Activated naive CD4-positive, alpha-beta T cell treated with anti-CD3 and anti-CD28 coated beads, Interleukin-2, amount 50 U/mL, for 24 hours (primary cell): Measurements from ENCODE around the gene ARL10.

Experiments
- H3K27ac Mint-ChIP-seq: one replicate; pipeline ENCODE4 v1.8.0; 2021; ENCODE audit warnings: mild to moderate bottlenecking, mixed read lengths
- H3K27me3 Mint-ChIP-seq: one replicate; pipeline ENCODE4 v1.8.0; 2021; ENCODE audit warnings: mixed read lengths
- H3K36me3 Mint-ChIP-seq: one replicate; pipeline ENCODE4 v1.8.0; 2021; ENCODE audit warnings: mixed read lengths
- H3K4me1 Mint-ChIP-seq: one replicate; pipeline ENCODE4 v1.8.0; 2021; ENCODE audit warnings: mixed read lengths
- H3K4me3 Mint-ChIP-seq: one replicate; pipeline ENCODE4 v1.8.0; 2021; ENCODE audit warnings: mild to moderate bottlenecking, mixed read lengths
- H3K9me3 Mint-ChIP-seq: one replicate; pipeline ENCODE4 v1.8.0; 2021; ENCODE audit warnings: mixed read lengths

The ARL10 gene

GRCh38 chr5:176412517-176413254 lies 47.4 kb downstream of the ARL10 start:
- H3K4me3 Mint-ChIP-seq, result peak overlapping the region; percentile 3
- H3K9me3 Mint-ChIP-seq, result no peaks in the 10 kb centered on the region
- no peak overlapping the region for H3K27ac Mint-ChIP-seq
- no peaks in the 10 kb centered on the region for H3K27me3 Mint-ChIP-seq
- H3K4me1 Mint-ChIP-seq, result peaks cover 52% of the 10 kb centered on the region
- H3K36me3 Mint-ChIP-seq, result peaks cover 6% of the 10 kb centered on the region

GRCh38 chr5:176413255-176413565 lies 47.9 kb downstream of the ARL10 start:
- H3K4me3 Mint-ChIP-seq, result peak overlapping the region; percentile 3
- no peaks in the 10 kb centered on the region for H3K27me3 Mint-ChIP-seq
- no peaks in the 10 kb centered on the region for H3K9me3 Mint-ChIP-seq
- H3K4me1 Mint-ChIP-seq, result peaks cover 52% of the 10 kb centered on the region
- H3K27ac Mint-ChIP-seq, result no peak overlapping the region
- H3K36me3 Mint-ChIP-seq, result peaks cover 4% of the 10 kb centered on the region

GRCh38 chr5:176413709-176414191 lies 48.5 kb downstream of the ARL10 start:
- Mint-ChIP-seq H3K36me3 (peaks cover 4% of the 10 kb centered on the region), H3K4me3 (no peak overlapping the region), H3K4me1 (peaks cover 52% of the 10 kb centered on the region), H3K27ac (peak overlapping the region; percentile 55), H3K9me3 (no peaks in the 10 kb centered on the region), H3K27me3 (no peaks in the 10 kb centered on the region)

- Mint-ChIP-seq H3K4me3 (peak overlapping the region; percentile 91), H3K9me3 (no peaks in the 10 kb centered on the region), H3K27me3 (no peaks in the 10 kb centered on the region), H3K36me3 (peaks cover 4% of the 10 kb centered on the region), H3K27ac (peak overlapping the region; percentile 12), H3K4me1 (peaks cover 52% of the 10 kb centered on the region)
Measured at GRCh38 chr5:176414704-176415103, 49.4 kb downstream of the ARL10 start.

- peaks cover 2% of the 10 kb centered on the region for H3K36me3 Mint-ChIP-seq
- no peaks in the 10 kb centered on the region for H3K27me3 Mint-ChIP-seq
- H3K4me3 Mint-ChIP-seq, result peak overlapping the region; percentile 91
- peaks cover 52% of the 10 kb centered on the region for H3K4me1 Mint-ChIP-seq
- H3K27ac Mint-ChIP-seq, result peak overlapping the region; percentile 55
- no peaks in the 10 kb centered on the region for H3K9me3 Mint-ChIP-seq
Measured at GRCh38 chr5:176415240-176415951, 50.1 kb downstream of the ARL10 start.

GRCh38 chr5:176415952-176416924 lies 51.0 kb downstream of the ARL10 start, which contains the start of gene CLTB:
CLTB (minus strand) TSS chr5:176416539; CDS start chr5:176416363, 176 bp downstream.
- H3K4me1 Mint-ChIP-seq, result peaks cover 48% of the 10 kb centered on the region

GRCh38 chr5:176416965-176417364 lies 51.7 kb downstream of the ARL10 start:
- Mint-ChIP-seq H3K27ac (peak overlapping the region; percentile 46), H3K36me3 (peaks cover 2% of the 10 kb centered on the region), H3K4me1 (peaks cover 42% of the 10 kb centered on the region), H3K4me3 (peak overlapping the region; percentile 66), H3K9me3 (no peaks in the 10 kb centered on the region), H3K27me3 (no peaks in the 10 kb centered on the region)

More at GRCh38 chr5:176415952-176416924, 51.0 kb downstream of the ARL10 start, which contains the start of gene CLTB:
- peak within 1 kb of the TSS; percentile 91 for H3K4me3 Mint-ChIP-seq
- peak within 1 kb of the TSS; percentile 55 for H3K27ac Mint-ChIP-seq
- H3K36me3 Mint-ChIP-seq, result peaks cover 2% of the 10 kb centered on the region
- H3K9me3 Mint-ChIP-seq, result no peaks in the 10 kb centered on the region
- no peaks in the 10 kb centered on the region for H3K27me3 Mint-ChIP-seq

GRCh38 chr5:176418251-176418650 lies 53.0 kb downstream of the ARL10 start:
- H3K4me3 Mint-ChIP-seq, result no peak overlapping the region
- H3K4me1 Mint-ChIP-seq, result peaks cover 34% of the 10 kb centered on the region
- no peaks in the 10 kb centered on the region for H3K9me3 Mint-ChIP-seq
- peaks cover 2% of the 10 kb centered on the region for H3K36me3 Mint-ChIP-seq
- H3K27me3 Mint-ChIP-seq, result peaks cover 2% of the 10 kb centered on the region
- no peak overlapping the region for H3K27ac Mint-ChIP-seq

- peaks cover 17% of the 10 kb centered on the region for H3K4me1 Mint-ChIP-seq
- no peak overlapping the region for H3K27ac Mint-ChIP-seq
- peaks cover 2% of the 10 kb centered on the region for H3K27me3 Mint-ChIP-seq
- H3K36me3 Mint-ChIP-seq, result peaks cover 2% of the 10 kb centered on the region
- no peak overlapping the region for H3K4me3 Mint-ChIP-seq
- H3K9me3 Mint-ChIP-seq, result no peaks in the 10 kb centered on the region
Measured at GRCh38 chr5:176420086-176420485, 54.8 kb downstream of the ARL10 start.

- Mint-ChIP-seq H3K27me3 (peaks cover 2% of the 10 kb centered on the region), H3K4me3 (no peak overlapping the region), H3K27ac (no peak overlapping the region), H3K9me3 (no peaks in the 10 kb centered on the region), H3K4me1 (peaks cover 11% of the 10 kb centered on the region), H3K36me3 (peaks cover 2% of the 10 kb centered on the region)
Measured at GRCh38 chr5:176420972-176421544, 55.8 kb downstream of the ARL10 start.

- Mint-ChIP-seq H3K36me3 (peaks cover 2% of the 10 kb centered on the region), H3K27me3 (peaks cover 2% of the 10 kb centered on the region), H3K4me1 (no peaks in the 10 kb centered on the region), H3K27ac (no peak overlapping the region), H3K9me3 (no peaks in the 10 kb centered on the region), H3K4me3 (no peak overlapping the region)
Measured at GRCh38 chr5:176424181-176424580, 58.9 kb downstream of the ARL10 start.

GRCh38 chr5:176425138-176425537 lies 59.9 kb downstream of the ARL10 start:
- Mint-ChIP-seq H3K4me3 (no peak overlapping the region), H3K27ac (no peak overlapping the region), H3K36me3 (peaks cover 2% of the 10 kb centered on the region), H3K9me3 (no peaks in the 10 kb centered on the region), H3K4me1 (no peaks in the 10 kb centered on the region), H3K27me3 (peaks cover 2% of the 10 kb centered on the region)

GRCh38 chr5:176425791-176426190 lies 60.5 kb downstream of the ARL10 start:
- peaks cover 2% of the 10 kb centered on the region for H3K27me3 Mint-ChIP-seq
- no peak overlapping the region for H3K4me3 Mint-ChIP-seq
- no peaks in the 10 kb centered on the region for H3K9me3 Mint-ChIP-seq
- H3K27ac Mint-ChIP-seq, result no peak overlapping the region
- H3K4me1 Mint-ChIP-seq, result no peaks in the 10 kb centered on the region
- H3K36me3 Mint-ChIP-seq, result peaks cover 2% of the 10 kb centered on the region

- Mint-ChIP-seq H3K9me3 (no peaks in the 10 kb centered on the region), H3K27me3 (peaks cover 2% of the 10 kb centered on the region), H3K4me1 (no peaks in the 10 kb centered on the region), H3K4me3 (no peak overlapping the region), H3K27ac (no peak overlapping the region), H3K36me3 (no peaks in the 10 kb centered on the region)
Measured at GRCh38 chr5:176426876-176427275, 61.6 kb downstream of the ARL10 start.

- H3K4me3 Mint-ChIP-seq, result no peak overlapping the region
- no peaks in the 10 kb centered on the region for H3K9me3 Mint-ChIP-seq
- no peaks in the 10 kb centered on the region for H3K4me1 Mint-ChIP-seq
- no peaks in the 10 kb centered on the region for H3K27me3 Mint-ChIP-seq
- H3K27ac Mint-ChIP-seq, result no peak overlapping the region
- H3K36me3 Mint-ChIP-seq, result no peaks in the 10 kb centered on the region
Measured at GRCh38 chr5:176427971-176428370, 62.7 kb downstream of the ARL10 start.
